Measurements from ENCODE around the gene LRP1. TPM values are rescaled to one million over a fixed set of nuclear protein-coding genes. Genes with fewer than 3 reads are reported as not detected.

Gene LRP1
- total RNA-seq, 1 donor from 2014 or later = 477 TPM

DNA sequence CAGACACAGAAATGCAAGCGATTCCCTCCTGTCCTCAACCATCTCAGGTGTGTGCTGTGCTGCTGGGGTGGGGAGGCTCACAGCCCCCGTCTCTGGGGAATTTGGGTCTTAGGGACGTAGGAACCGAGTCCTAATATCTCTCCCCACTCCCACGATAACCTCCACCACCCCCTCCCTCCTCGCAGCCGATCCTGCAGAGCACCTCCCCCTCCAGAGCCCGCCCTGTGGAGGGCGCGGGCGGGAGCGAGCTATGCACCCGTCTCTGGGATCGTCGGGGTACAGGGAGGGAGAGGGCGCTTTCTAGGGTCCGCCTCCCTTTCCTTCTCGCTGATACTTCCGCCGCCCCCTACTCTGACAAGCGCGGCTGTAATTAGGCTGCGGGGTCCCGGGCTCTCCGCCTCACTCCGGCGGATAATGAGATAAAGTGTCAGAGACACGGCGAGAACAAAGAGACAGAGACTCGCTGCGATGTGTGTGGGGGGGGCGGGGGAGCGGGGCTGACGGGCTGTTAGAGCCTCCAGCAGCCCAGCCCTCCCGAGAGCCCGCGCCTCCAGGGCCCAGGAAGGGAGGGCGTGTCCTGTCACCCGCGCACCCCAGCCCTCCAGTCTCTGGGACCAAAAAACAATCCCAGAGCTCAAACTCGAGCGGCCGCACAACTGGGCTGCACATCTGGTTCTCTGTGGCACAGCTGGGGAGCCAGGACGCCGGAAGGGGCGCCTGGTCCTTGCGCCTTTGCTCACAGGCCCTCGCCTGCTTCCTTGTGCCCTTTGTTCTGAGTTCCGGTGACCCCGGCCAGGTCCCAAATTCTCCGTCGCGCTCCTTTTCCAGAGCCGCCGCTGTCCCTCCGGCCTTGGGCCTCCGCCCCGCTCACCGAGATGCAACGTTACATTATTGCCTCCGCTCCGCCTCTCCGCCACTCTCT is 109.9 kb downstream of the LRP1 start:
- peak overlapping the region; percentile 48 for H3K27ac ChIP-seq
- DNase-seq (ENCODE audit: extremely low spot score in 2 of 2) = no peak
- peaks cover 0 to 12% of the 10 kb centered on the region in 2 donors for H3K36me3 ChIP-seq
- no peak for TF ChIP-seq POLR2AphosphoS5 (IDR thresholded peaks at IDR 0.05; ENCODE audit: insufficient read depth in 1 of 2, low read depth in 1 of 2)
- no peak for TF ChIP-seq CTCF (IDR thresholded peaks at IDR 0.05)
- no peak for TF ChIP-seq POLR2A (IDR thresholded peaks at IDR 0.05)
- no peaks in the 10 kb centered on the region for H3K9me3 ChIP-seq
- intact Hi-C loops (cut with DNase I) = no loop called here
- H3K4me1 ChIP-seq = peaks cover 84% of the 10 kb centered on the region
- peak overlapping the region; percentile 44 to 59 for H3K4me3 ChIP-seq
- peaks cover 15% of the 10 kb centered on the region for H3K27me3 ChIP-seq

DNA sequence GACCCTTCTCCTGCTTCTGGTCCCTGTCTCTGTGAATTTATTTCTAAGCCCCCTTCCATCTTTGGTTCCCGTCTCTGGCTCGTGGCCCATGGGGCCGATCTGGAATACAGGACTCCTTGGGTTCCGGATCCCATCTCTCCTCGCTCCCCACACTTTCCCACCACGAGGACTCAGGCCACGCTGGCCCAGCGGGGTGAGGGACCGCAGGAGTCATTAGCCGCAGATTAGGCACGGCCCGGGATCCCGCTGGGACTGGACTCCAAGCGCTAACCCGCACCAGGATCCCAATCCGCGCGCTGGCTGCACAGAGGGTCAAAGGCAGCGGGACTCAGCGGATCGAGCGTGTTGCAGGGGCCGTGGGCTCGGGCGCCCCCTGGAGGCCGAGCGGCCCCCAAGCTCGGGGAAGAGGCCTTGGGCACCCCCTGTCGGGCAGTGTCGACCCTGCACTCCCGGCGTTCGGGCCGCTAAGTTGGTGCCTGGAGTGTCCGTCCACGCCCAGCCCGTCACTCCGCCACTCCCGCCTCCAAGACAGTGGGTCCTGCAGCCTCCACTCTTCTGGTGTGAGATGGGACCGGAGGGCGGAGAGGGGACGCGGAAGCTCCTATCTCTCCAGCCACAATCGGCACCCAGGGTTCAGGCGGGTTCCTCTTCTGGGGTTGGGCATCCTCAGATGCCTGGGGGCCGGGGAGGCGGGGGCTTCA is 110.7 kb downstream of the LRP1 start:
- intact Hi-C loops (cut with DNase I) = no loop called here

DNA sequence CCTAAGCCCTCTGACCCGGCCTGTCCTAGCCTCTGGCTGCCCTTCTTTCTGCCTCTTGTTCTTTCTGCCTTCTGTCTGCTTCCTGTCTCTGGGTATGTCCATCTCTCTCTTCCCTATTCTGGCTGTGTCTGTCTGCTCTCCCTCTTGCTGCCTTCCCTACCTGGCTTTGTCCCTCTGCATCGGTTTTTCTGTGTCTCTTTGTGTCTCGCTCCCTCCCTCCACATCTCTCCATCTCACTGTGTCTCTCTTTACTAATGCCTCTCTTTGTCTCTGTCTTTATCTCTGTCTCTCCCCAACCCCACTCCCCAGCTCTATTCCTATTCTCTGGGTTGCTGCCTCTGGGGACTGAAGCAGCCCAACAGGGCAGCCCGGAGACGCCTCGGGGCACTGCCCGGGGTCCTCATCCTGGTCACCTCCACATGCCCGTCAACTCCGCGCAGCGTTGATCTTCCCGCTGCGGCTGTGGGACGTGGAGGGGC is 111.3 kb downstream of the LRP1 start:
- peaks cover 15% of the 10 kb centered on the region for H3K27me3 ChIP-seq
- peaks cover 92% of the 10 kb centered on the region for H3K4me1 ChIP-seq
- H3K27ac ChIP-seq = peak overlapping the region; percentile 12
- no peaks in the 10 kb centered on the region for H3K9me3 ChIP-seq
- TF ChIP-seq CTCF (IDR thresholded peaks at IDR 0.05) (no peak), POLR2AphosphoS5 (IDR thresholded peaks at IDR 0.05; ENCODE audit: insufficient read depth in 1 of 2, low read depth in 1 of 2) (no peak), POLR2A (IDR thresholded peaks at IDR 0.05) (no peak)
- no peaks in the 10 kb centered on the region for H3K36me3 ChIP-seq
- intact Hi-C loops (cut with DNase I) = loop anchor here (5.0 kb wide), 1 partner anchor 32 kb away; no protein-coding TSS in a partner anchor
- H3K4me3 ChIP-seq = peak overlapping the region; percentile 44 to 59
- DNase-seq (ENCODE audit: extremely low spot score in 2 of 2) = no peak

More for the DNA sequence above, 110.7 kb downstream of the LRP1 start:
- H3K27me3 ChIP-seq = peaks cover 15% of the 10 kb centered on the region
- TF ChIP-seq POLR2A (IDR thresholded peaks at IDR 0.05) (no peak), POLR2AphosphoS5 (IDR thresholded peaks at IDR 0.05; ENCODE audit: insufficient read depth in 1 of 2, low read depth in 1 of 2) (peak; percentile 41 to 56), CTCF (IDR thresholded peaks at IDR 0.05) (peak; percentile 100)
- H3K4me1 ChIP-seq = peaks cover 92% of the 10 kb centered on the region
- peaks cover 0 to 4% of the 10 kb centered on the region in 2 donors for H3K36me3 ChIP-seq
- peak overlapping the region; percentile 44 to 59 for H3K4me3 ChIP-seq
- H3K27ac ChIP-seq = peak overlapping the region; percentile 48
- no peak for DNase-seq (ENCODE audit: extremely low spot score in 2 of 2)
- H3K9me3 ChIP-seq = no peaks in the 10 kb centered on the region

DNA sequence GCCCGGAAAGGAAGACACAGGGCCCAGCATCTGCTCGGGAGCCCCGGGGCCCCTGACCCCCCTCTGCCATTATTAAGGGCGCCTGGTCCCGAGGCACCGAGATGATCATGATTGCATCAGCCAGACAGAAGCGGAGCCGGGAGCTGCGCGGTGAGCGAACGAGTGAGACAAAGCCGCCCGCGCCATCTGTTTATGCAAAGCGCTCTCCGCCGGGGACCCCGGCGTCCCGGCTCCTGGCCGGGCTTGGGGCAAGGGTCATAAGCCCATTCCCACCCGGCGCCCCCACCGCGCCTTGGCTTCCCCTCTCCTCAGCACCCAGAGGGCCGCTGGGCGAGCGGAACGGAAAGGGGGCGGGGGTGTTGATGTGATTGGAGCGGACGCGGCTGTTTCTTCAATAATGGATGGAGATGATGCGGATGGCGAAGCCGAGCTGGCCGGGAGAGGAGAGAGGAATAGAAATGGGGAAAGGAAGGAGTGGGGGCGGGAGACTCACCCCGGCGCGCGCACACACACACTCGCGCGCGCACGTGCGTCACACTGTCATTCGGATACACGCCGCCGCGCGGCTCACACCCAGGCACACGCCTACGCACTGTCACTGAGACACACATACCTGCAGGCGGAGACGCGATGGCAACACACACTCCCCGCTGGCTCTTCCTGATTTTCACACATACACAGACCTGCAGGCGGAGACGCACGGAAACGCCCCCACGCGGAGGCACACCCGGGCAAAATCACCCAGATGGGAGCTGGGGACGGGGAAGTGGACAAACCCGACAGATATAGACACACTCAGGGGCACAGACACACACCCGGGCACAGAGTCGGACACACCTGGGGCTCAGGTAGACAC is 112.0 kb downstream of the LRP1 start:
- no peak for TF ChIP-seq POLR2AphosphoS5 (IDR thresholded peaks at IDR 0.05; ENCODE audit: insufficient read depth in 1 of 2, low read depth in 1 of 2)
- no peak for TF ChIP-seq CTCF (IDR thresholded peaks at IDR 0.05)
- no peak for TF ChIP-seq POLR2A (IDR thresholded peaks at IDR 0.05)
- no peaks in the 10 kb centered on the region for H3K9me3 ChIP-seq
- peak overlapping the region; percentile 12 for H3K27ac ChIP-seq
- H3K4me3 ChIP-seq = peak overlapping the region; percentile 44 to 59
- peaks cover 15% of the 10 kb centered on the region for H3K27me3 ChIP-seq
- H3K36me3 ChIP-seq = no peaks in the 10 kb centered on the region
- intact Hi-C loops (cut with DNase I) = loop anchor here (5.0 kb wide), 1 partner anchor 33 kb away; no protein-coding TSS in a partner anchor
- DNase-seq (ENCODE audit: extremely low spot score in 2 of 2) = no peak
- peaks cover 85% of the 10 kb centered on the region for H3K4me1 ChIP-seq

All from vagina (tissue), 2 donors.